Stimulated activated CD8-positive, alpha-beta memory T cell treated with anti-CD3 and anti-CD28 coated beads, Interleukin-4, amount 100 ng/mL, for 48 hours (primary cell): Measurements from ENCODE around the gene POGK.
A peak's percentile ranks its signal among the peaks of the same experiment; 100 is the strongest.
"Not testable (repeated sequence)": the region's sequence is repeated elsewhere in the genome, so short reads cannot be mapped to it uniquely, and the experiment has no call there.

Experiments
- DNase-seq: peaks from one replicate; pipeline ENCODE4 v3.0.0-alpha.2; 2020

POGK gene

DNA sequence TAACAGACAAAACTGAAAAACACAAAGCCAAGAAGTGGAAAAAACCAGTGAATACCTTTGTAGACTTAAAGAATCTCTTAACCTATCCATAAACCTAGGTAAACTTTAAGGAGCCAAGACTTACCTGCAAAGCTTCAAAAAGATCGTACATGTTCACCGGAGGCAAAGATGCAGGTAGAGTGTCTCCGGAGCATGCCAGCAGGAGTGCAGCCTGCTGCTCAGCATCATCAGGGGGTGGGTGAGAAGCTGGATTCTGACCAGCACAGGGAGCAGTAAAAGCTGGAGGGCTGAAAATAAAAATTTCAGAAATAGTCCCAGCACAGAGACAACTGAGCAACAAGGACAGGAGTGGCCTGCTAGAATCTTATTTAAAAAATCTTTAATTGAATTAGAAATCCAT, 18.7 kb downstream of the POGK start:
- DNase-seq = no peak

DNA sequence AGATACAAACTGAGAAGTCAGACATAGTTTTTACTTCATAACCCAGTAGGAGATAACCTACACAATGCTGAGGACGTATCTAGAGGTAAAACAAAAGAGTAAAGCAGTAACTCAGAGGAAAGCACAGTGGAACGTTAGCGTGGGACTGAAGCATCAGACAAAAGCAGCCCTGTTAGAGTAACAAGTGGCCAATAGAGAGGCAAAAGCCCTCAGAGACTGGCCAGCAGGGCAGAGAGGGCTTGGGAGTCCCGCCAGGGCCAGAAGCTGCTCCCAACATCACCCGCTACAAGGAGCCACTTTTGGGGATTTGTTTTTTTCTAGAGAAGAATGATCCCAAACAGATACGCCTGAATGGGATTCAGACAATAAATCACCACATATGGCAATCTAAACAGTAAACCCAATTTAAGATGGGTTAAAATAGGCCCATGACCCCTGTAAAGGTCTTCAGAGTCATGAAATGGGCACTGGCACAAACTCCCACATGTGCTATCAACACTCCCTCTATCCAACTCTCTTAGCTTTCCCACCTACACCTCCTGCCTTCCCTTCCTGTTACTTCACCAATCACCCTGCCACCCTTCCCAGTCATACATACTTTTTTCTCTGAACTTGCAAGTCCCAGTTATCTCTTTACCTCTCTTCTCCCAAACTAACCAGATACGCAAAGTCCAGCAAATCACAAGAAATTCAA, 19.6 kb downstream of the POGK start:
- no peak for DNase-seq

DNA sequence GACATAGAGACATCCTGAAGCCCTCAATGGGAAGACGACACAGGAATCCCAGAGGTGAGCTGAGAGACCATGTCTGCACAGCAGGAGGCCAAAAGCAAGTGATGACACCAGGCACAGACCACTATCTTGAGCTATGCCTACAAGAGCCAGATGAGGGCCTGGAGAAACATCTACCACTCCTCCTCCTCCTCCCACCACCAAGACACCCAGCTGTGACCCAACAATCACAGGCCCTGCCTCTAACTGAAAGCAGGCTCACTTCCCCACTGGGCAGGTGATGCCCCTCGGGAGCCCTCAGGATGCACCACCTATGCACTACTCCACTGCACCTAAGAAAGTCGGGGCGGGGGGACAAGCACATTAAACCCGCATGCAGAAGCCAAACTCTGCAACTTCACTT, 20.3 kb downstream of the POGK start:
- no peak for DNase-seq

DNA sequence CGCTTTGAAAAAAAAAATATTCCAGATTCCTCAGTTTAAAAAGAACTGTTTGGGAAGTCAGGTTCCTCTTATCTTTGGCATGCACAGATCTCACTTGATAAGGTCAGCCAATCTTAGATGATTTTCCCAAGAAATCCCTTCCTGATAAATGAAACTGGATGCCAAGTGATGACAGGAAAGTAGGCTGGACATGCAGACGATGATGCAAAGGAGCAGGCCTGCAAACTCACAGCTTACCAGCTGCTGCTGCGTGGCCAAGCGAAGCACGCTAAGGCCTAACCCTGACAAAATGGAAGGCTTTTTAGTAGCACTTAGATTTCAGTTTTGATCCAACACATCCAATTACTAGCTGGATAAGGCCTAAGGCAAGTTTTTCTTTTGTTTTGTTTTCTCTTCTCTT, 26.7 kb downstream of the POGK start:
- DNase-seq = no peak

DNA sequence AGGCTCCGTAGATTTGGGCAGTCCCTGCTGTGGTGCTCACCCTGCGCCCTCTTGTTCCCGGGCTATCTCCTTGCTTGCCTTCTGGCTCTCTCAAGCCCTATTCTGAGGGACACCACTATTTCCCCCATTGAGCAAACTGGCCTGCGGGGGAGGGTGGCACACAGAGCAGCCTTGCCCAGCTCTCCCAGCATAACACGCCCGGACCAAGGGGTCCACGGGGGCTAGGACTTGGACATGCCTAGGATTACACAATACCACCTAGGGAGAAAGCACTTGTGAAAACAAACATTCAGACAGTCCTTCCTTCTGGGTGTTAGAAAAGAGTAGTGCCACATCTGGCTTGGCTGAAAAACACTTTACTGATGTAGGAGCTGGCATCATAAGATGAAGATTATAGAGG, 29.4 kb downstream of the POGK start:
- no peak for DNase-seq

DNA sequence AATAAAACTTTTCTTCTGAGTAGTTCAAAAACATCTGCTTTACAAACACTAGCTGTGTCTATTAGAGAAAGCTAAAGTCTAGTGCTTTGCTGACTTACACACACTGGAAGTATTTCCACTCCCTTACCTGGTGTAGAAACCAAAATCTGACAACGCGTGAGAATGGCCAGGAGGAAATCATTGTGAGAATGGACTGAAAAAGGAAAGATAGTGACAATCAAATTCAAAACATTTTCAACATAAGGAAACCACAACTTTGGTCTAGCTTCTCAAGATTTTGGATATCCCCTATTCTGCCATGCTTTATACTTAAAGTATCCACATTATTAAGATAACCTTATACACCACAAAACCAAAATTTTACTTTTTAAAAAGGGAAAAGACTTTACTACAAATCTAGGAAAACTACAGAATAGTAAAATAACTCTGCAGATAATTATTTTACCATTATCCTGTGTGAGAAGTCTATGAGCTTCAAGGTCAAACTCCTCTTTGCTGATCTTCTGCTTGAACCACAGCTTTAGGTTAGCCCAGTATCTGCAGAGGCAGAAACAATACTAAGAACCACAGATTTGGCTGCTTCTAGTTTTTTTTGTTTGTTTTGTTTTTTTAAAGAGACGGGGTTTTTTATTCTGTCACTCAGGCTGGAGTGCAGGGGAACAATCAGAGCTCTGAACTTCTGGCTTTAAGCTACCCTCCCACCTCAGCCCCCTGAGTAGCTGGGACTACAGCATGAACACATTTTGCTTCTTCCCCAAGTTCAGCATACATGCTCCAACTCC, 30.2 kb downstream of the POGK start:
- no peak for DNase-seq

DNA sequence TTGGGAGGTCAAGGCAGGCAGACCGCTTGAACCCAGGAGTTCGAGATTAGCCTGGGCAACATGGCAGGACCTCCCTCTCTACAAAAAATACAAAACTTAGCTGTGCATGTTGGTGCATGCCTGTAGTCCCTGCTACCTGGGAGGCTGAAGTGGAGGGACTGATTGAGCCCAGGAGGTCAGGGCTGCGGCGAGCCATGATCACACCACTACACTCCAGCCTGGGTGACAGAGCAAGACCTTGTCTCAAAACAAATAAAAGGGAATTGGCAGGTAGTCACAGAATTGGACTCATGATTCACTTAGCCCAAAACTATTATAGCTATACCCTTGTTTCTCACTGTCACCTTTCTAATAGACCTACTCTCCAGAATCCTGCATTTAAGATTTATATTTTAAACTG, 31.3 kb downstream of the POGK start:
- no peak for DNase-seq

DNA sequence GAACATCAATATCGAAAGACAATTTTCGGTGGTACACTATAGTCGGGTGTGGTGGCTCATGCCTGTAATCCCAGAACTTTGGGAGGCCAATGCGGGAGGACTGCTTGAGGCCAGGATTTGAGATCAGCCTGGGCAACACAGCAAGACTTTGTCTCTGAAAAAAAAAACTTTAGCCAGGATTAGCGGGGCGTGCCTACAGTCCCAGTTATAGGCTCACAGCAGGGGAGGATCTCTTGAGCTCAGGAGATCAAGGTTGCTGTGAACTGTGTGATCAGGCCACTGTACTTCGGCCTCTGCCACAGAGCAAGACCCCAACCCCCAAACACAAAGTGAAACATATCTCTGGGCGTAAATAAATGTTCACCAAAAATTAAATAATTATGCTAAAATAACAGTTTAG, 35.2 kb downstream of the POGK start:
- no peak for DNase-seq

DNA sequence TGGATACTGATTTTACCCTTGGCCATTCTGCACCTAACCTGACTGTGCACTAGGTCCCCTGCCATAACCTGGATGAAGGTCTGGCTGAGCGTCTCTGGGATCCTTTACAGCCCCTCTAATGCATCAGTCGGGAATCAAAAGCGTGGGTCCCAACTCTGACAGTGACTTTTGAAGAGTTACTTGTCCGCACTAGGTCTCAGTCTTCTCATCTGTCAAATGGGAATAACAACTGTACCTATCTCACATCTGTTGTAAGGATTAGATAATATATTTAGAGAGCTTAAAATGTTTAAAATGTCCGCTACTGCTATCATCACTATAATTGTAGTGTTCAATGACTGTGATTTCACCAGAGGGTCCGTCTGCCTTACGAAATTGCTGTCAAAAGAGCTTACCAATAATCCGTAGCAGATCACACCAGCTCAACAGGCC, 36.0 kb downstream of the POGK start:
- no peak for DNase-seq

DNA sequence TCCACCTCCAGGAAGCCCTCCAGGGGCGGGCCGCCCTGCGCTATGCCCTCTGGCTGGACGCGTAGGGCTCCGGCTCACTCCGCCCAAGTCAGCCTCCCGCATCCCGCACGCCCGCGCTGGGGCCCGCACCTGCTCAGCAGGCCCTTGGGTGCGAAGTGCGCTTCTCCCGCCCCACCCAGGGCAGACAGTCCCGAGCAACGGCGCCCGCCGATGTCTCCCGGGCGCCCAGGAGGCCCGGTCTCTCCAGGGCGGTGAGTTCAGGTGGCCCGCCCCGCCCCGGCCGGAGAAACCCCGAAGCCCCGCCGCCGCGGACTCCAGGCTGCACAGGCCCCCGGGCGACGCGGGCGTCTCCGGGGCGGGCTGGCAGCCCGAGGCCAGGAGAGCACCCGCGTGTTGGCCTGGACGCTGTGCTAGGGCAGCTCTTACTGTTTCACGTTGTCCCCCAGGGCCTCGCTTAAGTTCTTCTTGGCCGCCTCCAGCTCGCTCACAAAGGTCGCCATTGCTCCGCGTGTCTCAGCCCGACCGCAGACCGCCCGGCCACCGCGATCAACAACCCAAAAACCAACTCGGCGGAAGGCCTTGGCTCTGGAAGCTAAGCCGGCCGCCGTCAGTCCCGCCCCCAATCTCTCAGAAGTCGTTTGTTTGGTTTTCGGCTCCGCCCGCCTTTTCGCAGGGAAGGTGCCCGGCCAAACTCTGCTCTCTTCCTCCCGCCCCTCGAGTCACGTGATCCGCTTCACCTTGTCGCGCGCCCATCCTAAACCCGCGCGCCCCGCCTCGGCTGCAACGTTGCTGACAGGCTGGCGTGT, 36.7 kb downstream of the POGK start, which contains the start of gene TADA1:
Gene TADA1 (minus strand): TSS at position 531 of the 806 bp plus-strand sequence. CDS start 31 bp downstream, at position 500.
- DNase-seq = peak; percentile 98

DNA sequence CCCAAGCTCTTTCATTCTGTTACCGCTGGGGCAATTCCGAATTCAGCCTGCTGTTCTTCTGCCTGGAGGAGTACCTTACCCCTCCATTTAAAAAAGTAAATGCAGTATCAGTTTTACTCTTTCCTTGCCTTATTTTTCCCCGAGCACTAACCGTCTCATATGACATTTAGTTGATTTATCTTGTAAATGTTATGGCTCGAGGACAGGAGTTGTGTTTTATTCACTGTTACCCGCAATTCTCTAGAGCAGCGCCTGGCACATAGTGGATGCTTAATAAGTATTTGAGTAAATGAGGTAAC, 37.2 kb downstream of the POGK start:
- no peak for DNase-seq

DNA sequence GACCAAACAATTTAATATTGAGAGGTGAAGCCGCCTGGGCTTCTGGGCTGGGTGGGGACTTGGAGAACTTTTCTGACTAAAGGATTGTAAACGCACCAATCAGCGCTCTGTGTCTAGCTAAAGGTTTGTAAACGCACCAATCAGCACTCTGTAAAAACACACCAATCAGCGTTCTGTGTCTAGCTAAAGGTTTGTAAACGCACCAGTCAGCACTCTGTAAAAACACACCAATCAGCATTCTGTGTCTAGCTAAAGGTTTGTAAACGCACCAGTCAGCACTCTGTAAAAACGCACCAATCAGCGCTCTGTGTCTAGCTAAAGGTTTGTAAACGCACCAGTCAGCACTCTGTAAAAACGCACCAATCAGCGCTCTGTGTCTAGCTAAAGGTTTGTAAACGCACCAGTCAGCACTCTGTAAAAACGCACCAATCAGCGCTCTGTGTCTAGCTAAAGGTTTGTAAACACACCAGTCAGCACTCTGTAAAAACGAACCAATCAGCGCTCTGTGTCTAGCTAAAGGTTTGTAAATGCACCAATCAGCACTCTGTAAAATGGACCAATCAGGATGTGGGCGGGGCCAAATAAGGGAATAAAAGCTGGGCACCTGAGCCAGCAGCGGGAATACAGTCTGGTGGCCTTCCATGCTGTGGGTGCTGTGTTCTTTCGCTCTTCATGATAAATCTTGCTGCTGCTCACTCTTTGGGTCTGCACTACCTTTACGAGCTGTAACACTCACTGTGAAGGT, 39.1 kb downstream of the POGK start:
- DNase-seq = not testable (repeated sequence)

DNA sequence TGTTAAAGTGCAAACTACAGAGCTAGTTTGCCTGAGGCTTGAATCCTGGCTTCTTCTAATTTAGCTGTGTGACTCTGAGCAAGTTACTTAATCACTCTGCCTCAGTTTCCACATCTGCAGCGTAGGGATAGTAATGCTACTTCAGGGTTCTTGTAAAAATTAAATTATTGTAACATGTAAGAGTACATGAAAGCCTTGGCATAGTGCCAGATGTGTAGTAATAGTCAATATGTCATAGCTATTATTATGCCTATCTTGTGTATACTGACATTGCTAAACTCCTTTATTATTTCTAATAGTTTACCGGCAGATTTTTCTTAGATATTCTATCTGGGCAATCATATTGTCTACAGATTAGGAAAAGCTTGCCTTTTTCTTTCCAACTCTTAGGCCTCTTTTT, 43.6 kb downstream of the POGK start:
- no peak for DNase-seq

DNA sequence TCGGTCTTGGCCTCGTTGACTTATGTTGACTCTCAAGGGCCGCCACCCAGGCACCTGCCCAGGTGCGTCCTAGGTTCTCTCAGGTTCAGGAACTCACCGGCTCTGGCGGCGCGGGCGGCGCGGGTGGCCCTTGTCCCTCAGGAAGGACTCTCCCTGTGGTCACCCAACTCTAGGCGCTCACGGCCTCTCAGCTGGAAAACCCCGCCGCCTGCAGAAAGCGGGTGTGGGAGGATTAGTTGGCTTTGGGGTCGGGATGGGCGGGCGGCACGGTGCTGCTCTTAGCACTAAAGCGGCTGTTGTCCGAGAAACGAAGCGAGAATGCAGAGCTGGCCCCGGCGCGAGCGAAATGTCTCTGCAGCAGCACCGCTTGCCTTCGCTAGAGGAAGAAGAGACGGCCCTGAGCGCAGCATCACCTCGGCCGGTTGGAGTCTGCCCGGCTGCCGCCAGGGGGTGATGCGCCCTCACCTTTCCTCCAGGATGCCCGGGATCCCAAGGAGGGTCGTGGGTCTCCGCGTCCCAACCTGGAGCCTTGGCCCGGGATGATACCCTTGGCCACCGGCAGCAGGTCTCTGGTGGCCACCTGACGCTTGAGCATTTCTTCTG, 44.9 kb downstream of the POGK start:
- peak; percentile 64 for DNase-seq

DNA sequence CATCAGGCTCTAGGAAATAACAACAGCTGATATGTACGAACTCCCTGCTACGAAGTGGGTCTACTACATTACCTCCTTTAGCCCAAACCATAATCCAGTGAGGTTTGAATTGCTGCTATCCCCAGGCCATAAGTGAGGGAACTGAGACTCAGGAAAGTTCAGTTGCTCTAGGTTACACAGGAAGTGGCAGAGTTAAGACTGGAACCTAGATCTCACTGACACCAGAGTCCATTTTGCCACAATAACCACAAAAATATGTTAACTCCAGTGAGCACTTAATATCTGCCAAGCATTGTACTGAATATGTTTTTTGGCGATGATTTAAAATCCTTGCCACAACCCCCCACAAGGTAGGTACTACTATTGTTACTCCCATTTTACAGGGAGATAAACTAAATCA, 45.7 kb downstream of the POGK start:
- no peak for DNase-seq

DNA sequence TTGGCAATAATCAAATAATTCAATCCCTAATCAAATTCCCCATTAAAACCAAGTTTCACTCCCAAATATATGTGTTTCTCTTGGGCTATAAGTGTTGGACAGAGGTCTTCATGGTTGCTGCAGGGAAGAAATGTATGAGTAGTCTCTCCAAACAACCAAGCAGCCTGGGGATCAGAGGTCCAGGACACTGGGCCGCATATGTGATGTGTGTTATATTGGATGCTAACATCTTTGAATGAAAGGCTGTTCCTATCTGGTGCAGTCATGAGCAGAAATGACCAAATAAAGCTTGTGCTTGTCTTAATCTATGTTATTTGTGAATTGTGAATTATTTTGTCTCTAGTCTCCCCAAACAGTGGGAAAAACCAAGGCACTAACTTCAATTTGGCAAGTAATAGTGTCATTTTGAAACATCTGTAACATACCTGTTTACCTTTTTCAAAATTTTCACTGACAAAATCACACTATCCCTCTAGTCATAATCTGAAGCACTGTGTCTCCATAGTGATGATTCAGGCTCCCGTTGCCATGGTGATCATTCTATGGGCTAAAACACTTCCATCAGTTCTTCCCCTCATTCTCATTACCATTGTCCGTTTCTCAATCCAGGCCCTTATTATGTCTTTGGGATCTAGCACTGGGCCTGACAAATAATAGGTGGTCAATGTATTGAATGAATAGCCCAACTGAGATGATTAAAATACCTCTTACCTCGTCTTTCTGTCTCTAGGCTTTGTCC, 49.3 kb downstream of the POGK start:
- no peak for DNase-seq

DNA sequence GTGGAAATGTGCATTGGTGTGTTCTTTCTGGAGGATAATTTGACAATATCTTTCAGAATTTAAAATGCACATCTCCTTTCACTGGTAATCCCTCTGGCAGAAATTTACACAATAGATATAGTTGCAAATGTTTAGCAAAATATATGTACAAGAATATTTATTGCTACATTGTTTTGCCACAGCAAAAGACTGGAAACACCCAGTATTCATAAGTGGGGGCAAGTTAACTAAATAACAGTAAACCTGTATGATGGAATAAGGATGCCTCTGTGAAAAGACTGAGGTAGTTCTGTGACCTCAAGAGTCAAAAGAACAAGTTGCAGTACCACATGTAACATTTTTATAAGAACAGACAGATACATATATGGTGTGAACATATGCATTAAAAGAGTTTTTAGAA, 50.5 kb downstream of the POGK start:
- no peak for DNase-seq

DNA sequence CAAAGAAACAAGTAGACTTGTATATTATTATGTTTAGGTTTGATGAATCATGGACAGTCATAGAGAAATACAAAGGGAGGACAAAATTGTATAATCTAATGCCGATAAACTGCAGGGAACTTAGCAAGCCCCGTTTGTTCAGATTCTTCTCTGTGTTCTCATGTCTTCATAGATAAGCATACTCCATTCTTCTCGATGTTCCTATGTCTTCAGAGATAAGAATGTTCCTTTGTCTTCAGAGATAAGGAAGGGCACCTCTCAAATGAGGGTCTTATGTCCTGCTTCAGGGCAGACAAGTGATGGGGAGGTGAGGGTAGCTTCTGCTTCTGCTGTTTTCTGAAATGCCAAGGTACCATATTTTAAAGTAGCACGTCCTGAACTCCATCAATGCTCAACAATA, 56.5 kb downstream of the POGK start:
- no peak for DNase-seq

DNA sequence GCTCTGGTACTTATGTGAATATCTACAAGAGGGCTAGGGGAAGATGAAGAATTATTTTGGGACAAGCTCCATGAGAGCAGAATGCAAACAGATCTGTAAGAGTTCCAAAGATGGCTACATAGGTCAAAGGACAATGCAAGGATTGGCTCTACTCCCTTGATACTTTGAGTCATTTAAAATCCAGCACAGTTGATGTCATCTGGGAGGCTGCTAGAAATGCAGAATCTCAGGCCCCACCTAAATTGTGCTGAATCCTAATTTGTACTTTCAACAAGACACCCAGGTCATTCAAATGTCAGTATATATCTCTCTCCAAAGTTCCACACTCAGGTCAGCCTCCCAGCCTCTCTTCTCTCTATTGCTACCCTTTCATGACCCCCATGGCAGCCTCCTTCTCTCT, 60.5 kb downstream of the POGK start:
- DNase-seq = no peak

DNA sequence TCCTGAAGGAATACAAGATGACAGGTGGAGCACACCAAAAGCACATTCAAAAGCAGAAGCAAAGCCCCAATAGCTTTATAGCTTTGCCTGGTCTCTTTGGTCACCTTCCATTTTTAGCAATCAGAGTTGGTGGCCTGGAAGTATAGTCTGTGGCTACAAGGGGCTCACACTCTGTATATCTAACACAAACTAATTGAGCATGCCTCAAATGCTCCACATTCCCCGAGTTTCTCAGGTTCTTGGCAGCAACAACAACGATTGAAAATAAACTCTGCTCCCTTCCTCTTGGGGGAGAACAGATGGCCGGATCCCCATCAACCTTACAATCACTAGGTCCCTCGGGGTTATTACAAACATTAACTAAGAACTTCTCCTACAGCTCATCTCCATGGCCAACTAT, 61.7 kb downstream of the POGK start:
- DNase-seq = no peak

DNA sequence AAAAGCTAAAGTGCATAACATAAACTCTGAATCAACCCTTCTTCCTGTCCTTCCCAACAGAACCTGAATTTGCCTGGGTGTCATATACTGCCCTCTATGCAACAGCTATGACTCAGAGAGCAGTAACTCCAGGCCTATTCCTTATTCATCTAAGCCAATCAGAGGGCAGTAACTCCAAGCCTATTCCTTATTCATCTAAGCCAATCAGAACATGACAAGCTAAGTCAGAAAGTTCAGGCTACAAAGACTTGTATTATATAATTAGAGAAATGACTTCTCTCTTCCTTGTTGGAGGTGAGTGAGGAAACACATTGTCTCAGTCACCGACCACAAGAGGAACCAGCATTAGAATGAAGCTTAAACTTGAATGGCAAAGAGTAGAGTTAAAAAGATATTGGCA, 63.0 kb downstream of the POGK start:
- DNase-seq = no peak

DNA sequence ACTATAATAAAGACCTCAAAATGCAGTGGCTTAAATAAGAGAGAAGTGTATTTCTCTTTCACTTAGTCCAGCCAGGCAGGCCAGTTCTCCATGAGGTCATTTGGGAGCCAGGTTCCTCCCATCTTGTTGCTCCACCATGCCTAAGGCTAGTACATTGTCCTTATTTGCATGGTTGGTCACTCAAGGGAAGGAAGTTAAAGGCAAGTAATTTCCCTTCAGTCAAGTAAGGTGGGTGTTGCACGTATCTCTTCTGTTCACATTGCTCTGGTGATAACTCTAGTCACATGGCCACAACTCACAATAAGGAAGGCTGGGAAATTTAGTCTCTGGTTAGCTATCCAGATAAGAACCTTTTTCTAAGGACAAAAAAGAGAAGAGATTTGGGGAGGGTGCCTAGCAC, 64.0 kb downstream of the POGK start:
- DNase-seq = no peak
